NT2/D1 (cell line): ENCODE data around the gene CASP9.

Source experiments
- SUZ12 ChIP-seq: IDR thresholded peaks from 2 replicates; pipeline ENCODE4 v1.6.1; 2011; ENCODE audit not compliant: insufficient read length, insufficient read depth; ENCODE audit errors: extremely low read depth
- YY1 ChIP-seq: IDR thresholded peaks from 2 replicates; pipeline ENCODE4 v1.6.1; 2011; ENCODE audit not compliant: insufficient read length, insufficient read depth

DNA sequence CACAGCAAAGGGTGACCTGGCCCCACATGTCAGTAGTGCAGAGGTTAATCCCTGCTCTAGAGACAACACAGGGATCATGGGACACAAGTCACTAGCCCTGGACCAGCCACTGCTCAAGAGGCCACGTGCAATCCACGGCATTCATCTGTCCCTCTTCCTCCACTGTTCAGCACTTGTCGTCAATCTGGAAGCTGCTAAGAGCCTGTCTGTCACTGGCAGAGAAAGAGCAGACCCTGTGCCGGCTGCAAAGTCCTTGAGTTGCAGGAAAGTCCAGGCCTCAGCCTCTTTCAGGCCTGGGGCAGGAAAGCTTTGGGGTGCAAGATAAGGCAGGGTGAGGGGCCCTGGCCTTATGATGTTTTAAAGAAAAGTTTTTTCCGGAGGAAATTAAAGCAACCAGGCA, 31.4 kb downstream of the CASP9 start:
- TF ChIP-seq SUZ12, result no peak
- no peak for TF ChIP-seq YY1
